Measurements from ENCODE around the gene UBE3C.
A peak's percentile ranks its signal among the peaks of the same experiment; 100 is the strongest.

UBE3C gene

DNA sequence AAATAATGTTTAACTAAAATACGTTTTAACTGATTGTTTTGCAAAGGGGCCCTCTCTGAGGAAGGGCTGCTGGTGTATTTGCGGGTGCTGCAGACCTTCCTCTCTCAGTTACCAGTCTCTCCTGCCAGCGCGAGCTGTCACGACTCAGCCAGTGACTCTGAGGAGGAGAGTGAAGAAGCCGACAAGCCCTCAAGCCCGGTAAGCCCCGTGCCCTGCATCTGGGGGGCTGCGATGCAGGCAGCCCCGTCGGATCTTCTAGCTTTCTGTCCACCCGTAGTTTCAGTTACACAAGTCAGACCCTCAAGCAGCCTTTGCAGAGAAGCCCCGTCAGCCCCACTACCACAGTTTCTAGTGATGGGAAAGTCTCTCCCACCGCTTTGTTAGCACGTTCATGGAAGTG is 45.1 kb downstream of the UBE3C start:
- no peak for DNase-seq

DNA sequence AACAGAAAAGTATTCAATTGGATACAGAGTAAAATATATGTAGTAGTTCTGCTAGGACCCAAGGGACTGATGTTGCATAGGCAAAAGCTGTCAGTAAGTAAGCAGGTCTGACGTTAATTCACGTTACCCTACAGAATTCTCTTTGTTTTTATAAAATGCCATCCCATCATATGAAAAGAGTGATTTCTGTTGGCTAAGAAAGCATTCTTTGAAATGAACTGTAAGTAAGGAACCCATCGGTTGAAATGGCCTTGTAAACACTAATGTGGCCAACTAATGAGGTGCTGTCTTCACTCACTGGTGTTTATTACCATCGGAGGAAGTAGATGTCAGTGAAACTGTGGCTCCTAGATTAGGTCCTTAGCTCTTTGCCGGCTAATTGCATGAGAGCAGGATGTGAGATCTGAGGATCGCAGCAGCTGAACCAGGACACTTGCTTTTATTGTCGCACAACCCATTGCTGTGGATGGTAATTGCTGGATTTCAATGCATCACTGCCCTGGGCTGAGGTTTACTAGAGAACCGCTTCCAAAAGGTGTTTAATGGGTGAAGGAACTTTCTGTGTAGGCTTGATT is 49.5 kb downstream of the UBE3C start:
- DNase-seq, result no peak

DNA sequence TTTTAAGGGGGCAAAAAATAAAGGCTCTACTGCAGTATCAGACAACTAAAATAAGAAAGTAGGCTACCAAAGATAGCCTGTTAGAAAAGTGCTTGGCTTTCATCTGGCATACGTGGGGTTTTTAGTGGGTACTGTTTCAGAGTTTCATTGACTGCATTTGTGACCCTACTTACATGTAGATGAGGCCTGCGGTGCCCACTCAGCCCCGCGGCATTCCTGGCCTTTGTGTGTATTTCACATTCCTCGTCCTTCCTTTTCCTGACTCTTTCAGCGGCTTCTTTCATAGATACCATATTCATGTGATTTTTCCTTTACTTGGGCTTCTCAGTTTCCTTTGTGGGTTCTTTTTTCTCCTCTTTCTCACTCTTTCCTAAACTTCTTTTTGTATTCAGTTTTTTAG is 50.7 kb downstream of the UBE3C start:
- DNase-seq, result no peak

DNA sequence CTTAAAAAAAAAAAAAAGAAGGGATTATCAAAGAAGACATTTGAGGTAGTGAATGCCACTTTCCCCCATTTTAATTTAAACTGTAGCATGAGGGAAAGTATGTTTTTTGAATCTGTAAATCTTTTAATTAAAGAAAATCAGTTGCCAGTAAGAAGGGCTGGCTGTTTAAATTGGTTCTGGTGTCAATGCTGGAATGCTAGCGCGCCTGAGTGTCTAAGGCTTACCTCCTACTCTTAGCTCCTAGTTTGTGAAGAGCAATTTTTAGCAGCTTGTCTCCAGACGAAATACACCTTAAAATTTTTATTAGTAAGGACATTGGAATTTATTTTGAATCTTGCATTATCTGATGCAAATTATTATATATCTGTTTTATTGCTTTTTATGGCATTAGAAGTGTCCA is 54.1 kb downstream of the UBE3C start:
- no peak for DNase-seq

DNA sequence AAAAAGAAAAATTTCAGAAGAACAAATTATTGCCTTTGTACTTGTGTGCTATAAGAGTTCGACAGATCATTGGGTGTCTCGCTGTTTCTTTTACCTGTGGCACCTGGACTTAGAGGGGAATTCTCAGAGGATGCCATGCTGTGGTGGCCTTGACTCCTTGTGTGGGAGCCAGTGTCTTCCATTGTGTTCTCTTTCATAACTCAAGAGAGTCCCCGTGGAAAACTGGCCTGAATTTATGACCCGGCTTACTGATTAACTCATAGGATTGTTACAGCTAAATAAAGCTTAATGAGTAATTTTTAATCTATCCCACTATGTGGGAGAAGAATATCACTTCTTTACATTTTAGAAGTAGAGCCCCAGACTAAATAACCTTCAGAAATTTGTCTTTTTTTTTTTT is 54.5 kb downstream of the UBE3C start:
- DNase-seq, result no peak

DNA sequence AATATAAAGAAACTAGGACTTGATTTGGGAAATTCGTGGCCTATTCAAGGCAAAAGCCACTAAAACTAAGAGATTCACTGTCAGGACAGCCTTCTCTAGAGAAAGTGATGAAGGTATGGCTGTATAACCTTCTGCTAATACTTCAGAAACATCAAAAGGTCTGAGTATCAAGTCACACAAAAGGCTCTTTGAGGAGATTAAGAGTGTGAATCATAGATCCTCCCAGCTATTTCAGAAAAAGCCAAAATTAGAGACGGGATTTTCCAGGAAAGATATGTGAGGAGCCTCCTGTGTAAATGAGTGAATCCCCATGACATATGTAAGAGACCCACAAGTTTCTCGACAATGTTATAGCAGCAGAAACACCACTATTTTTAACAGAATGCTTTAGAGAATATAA is 56.2 kb downstream of the UBE3C start:
- DNase-seq, result no peak

DNA sequence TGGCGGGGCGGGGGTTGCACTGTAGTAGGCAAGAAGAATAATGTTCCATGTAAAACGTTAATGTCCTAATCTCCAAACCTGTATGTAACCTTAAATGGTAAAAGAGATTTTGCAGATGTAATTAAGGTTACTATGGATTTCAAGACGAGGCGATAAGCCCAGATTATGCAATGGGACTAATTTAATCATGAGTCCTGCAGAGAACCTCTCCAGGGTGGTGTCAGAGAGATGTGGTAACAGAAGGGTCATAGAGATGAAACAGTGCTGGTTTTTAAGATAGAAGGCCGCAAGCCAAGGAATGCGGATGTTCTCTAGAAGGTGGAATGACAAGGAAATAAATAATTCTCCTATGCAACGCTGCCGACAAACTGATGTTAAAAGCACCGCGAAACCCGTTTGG is 57.1 kb downstream of the UBE3C start:
- DNase-seq, result no peak

DNA sequence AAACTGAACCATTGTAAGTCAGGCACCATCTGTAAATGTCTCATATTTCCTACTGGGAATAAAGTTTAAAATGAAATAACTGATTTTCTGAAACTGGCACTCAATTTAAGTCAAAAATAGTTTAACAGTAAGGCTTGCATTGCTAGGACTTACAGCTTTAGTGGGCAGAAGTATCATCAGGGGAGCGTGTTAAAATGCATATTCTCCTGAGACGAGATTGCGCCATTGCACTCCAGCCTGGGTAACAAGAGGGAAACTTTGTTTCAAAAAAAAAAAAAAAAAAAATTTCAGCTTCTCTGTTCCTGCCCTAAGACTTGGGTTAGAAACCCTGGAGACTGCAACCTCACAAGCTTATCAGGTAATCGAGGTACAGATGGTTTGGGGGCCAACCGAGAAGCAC is 65.4 kb downstream of the UBE3C start:
- DNase-seq, result no peak

DNA sequence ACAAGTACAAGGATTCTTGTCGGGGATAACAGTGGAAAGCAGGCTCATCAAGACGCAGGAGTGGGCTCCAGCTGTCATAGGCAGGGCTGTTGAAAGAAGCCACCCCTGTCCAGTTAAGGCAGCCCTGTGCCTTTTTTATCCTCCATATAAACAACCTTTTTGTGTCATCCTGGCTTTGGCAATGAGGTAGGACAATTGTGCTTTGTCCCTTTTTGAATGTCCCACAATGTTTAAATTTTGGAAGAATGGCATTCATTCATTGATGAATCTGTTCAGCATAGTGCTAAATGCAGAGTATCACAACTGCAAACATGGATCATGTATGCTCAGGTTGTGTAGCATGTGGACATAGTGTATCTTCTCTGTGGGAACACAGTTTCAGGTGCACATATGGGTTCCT is 66.7 kb downstream of the UBE3C start:
- peak; percentile 2 for DNase-seq

DNA sequence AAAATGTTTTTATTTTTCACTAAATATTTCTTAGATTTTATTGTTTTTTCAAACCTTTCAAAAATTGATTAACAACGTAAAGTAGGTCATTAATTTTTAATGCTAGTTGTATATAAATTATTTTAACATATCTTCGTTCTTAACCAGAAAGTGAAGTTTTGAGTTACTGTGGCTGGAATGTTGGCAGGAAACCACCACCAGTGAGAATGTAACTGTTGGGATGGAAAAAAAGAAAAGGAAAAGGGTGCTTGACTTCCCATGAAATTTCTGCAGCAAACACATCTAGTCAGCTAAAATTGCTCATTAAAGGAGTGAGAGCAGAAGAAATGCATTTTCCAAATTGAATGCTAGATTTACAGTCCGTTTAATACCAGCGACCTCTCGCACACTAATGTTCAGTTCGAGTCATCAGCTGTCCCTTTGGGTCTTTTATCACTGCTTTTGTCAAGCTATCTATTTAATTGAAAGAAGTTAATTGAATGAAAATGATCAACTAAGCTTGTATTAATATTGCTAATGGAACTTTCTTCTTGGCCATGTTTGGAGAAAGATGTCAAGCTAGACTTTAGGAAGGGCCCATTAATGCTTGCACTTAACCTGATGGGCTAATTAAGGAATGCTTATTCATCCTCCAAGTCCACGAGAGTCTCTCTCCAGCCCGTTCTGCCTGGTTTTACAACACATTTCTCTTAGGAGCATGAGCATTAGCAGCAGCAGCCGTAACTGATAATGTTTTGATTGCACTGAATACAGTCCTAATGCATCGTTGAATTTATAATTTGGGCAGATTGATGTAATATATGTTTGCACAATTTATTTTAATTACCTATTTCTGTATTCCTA is 70.1 kb downstream of the UBE3C start:
- no peak for DNase-seq

DNA sequence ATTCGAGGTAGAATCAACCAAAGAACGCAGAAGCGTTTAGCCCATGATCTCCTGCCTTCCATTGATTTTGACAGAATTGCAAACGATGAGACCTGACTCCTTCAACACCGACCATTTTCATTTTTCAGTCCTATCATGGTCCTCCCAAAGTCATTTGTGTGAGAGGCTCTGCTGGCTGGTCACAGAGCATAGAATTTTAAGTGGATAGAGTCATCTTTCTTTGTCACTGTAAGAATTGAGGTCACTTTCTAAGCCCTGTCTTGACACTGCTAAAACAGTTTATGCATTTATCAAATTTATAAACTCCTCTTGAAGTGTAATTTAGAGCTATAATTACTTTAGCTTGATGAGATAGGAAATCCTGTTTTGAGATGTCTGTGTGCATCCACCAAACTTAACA is 72.0 kb downstream of the UBE3C start:
- no peak for DNase-seq

DNA sequence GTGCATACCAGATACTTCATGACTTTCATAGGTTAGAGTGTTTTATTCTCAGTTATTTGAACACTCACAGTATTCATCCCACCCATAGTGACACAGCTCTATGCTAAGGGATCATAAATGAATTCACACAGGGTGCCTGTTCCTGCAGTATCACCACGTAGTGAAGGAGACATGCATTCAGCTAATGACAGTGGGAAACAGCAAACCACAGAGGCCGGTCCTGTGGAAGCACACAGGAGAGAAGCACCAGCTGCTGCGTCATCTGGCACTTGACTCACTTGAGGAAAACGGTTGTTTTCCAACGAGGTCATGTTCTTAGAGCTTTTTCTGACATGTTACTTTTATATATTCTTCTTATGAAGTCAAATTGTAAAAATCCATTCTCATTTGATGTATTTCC is 73.0 kb downstream of the UBE3C start:
- DNase-seq, result peak; percentile 71

DNA sequence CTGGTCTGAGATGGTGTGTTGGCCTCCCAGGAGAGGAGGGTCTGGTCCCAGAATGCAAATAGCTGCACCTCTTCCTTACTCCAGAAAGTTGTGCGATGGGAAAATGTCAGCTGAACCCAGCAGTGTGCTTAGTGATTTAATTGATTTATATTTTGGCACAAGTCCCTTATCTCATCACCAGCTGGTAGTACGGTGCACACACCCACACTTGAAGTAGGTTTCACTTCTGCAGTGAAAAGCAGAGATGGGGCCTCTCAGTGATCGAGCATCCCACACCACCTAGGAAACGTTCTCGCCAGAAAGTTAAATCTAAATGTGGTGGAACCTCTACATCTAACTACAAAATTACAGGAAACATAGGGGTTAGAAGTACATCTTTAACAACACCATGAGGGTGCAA is 80.4 kb downstream of the UBE3C start:
- DNase-seq, result no peak

DNA sequence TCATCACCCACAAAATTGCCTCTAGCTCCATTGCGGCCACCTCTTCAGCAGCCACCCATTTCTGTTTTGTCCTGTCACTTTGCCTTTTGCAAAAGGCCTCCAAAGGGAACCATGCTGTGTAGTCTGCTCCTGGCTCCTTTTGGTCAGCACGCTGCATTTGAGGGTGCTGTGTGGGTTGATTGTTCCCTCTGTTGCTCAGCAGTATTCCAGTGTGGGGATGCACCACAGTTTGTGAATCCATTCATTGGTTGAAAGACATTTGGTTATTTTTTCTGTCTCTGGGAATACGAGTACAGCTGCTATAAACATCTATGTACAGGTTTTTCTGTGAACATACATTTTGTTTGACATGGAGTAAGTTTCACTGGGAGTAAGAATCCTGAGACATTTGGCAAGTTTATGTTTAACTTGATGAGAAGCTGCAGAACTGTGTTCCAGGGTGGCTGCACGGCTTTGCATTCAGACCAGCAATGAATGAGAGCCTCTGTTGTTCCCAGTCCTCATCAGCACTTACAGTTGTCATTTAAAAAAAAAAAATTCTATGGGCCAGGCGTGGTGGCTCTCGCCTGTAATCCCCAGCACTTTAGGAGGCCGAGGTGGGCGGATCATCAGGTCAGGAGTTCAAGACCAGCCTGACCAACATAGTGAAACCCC is 82.3 kb downstream of the UBE3C start:
- no peak for DNase-seq

DNA sequence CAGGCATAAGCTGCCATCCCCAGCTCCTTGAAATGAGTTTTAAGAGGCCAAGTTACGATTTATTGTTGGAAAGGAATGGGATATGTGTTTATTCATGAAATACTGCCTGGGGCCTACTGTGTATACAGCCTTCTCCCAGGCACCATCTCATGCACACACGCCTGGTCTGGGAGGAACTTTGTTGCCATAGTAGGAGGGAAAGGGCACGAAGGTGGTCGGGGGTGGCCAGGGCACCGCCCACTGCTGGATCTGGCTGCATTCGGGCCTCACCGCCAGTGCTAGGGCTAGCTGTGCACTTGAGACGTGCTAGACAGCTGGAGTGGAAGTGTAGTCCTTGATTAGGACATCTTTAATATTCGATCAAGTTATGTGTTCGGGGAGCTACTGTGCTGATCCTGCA is 84.0 kb downstream of the UBE3C start:
- no peak for DNase-seq

DNA sequence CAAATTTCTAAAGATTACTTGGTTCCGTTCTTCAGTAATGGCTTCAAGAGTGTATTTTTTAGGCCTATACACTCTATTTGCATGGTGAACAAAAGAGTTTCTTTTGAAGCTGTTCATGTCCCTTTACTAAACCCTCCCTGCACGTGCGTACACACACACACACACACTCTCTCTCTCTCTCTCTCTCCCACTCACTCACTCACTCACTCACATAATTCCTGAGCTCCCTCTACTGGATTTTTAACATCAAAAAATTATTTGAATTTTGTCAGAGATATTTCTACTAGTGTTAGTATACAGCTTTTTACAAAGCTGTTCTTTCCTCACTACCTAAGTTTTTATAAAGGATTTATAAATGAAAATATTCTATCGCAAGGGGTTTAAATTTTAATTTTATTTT is 85.9 kb downstream of the UBE3C start:
- DNase-seq, result peak; percentile 9

DNA sequence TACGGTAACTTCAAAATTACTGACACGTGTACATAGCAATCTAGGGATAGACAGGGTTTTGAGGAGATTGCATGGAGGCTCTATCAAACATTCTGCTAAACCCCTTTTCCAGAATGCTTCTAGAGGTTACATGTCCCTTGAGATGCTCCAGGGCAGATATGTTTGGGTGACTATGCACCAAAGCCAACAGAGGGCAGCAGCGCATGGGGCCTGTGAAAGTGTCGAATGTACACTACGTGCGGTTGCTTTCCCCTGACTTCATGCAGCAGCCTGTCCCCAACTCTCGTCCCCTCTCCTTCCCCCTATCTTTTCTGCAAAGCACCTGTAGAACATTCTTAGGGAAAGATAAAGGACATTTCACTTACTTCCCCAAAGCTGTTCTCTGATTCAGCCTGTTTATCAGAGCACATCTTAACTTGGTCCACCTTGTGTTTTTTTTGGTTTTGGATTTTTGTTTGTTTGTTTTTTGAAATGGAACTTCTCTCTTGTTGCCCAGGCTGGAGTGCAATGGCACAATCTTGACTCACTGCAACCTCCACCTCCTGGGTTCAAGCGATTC is 90.2 kb downstream of the UBE3C start:
- no peak for DNase-seq

DNA sequence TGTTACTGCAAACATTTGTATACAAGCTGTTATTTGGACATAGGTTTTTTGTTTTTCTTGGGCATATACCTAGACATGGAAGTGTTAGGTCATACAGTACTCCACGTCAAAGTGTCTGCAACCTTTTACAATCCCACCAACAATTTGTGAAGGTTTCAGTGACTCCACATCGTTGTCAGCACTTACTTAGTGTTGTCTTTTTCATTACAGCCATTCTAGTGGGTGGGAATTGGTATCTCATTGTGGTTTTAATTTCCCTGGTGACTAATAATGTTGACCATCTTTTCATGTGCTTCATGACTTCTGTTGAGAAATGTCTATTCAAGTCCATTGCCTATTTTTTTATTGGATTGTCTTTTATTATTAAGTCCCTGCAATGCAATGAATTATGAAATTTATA is 95.0 kb downstream of the UBE3C start:
- DNase-seq, result no peak

DNA sequence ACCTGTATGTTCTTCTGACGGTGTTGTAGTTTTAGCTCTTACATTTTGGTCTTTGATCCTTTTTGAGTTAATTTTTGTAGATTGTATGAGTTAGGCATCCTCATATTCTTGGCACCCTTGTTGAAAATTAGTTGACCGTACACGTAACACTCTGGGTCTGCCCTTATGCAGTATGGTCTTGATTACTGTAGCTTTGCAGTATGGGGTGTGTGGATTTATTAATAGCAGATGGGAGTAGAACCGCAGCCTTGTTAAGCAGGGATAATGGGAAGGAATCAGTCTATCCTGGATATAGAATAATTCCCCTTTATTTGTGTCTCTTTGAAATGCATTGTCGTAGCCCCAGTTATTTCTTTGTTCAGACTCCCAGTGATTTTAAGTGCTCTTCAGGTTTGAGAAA is 95.5 kb downstream of the UBE3C start:
- no peak for DNase-seq

DNA sequence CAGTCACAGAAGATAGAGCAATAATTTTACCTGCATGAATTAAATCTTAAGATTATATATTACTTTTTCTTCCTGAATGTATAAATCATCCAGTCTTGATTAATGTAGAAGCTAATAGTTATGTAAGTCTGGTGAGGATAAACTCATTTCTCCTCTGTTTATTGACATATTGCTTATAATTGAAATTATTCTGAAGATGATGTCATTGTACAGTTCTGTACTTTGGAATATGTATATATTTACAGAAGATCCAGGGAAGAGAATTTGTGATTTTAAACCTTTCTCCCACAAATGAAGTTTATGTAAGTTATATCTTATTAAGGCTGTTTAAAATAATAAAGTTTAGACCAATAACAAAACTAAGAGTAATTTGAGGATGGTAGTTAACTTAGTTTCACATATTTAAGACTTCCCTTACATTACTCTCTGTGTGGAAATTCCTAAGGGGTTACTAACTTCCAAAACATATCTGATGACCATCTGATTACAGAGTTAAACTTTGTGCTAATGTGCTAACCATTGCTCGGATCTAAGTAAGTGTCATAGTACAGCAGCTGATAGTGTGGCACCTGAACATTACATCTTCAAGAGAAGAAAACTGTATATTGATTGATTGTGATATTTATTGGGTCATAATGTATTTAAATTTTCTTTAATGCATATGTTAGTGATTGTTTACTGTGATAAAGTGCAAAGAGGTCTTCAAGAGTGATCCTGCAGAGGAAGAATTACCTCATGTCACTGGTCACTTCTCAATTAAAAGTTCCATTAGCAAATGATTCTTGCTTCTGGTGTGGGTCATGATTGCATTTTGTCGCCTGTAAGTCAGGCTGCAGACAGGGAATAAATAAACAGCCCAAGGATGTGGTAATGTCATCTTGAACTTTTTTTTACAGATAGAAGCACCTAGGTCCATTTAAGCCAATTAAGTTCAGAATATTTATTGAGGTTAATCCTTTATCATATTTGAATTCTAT is 96.9 kb downstream of the UBE3C start:
- DNase-seq, result no peak

DNA sequence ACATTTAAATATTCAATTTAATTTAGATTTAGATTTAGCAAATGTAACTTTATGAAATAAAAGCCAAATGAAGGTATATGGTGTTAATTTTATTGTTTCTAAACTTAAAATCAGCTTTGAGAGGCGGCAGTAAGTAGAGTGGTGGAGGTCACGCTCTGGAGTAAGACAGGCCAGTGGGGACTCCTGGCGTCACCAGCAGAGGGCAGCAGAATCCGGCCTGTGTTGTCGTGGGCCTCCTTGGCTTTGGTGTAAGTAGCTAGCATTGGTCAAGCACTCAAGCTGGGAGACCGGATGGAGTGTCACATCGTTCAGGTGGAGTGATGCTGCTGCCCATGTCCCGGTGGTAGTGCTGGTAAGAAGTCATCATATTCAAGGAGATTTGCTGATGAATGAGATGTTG is 99.4 kb downstream of the UBE3C start:
- DNase-seq, result no peak

DNA sequence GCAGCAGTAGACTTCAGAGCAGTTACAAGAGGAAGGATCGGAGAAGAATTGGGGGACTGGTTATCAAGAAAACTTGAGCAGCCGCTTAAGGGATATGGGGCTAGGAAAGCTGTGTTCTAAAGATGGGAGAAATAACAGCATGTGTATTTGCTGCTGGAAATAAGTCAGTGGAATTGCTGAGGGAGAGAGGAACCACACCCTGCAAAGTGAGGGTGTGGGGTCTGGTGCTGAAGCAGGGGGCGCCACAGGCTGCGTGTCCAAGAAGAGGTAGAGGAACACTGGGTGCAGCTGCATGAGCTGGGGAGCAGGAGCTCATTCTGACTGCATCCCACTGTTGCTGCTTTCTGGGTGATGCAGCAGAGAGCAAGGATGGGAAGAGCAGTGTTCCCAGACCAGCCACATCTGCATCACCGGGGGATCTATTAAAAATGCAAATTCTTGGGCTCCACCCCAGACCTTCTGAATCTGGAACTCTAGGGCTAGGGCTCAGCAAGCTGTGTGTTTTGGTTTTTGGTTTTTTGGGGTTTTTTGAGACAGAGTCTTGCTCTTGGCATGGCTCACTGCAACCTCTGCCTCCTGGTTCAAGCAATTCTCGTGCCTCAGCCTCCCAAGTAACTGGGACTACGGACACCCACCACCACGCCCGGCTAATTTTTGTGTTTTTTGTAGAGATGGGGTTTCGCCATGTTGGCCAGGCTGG is 101.0 kb downstream of the UBE3C start:
- no peak for DNase-seq

All from NCI-H524 treated with DMSO at 0.1 percent for 48 hours (cell line).